DMS114 treated with DMSO at 0.1 percent for 48 hours (cell line): ENCODE measurements around the gene ZNF853.
"Not testable (repeated sequence)": the region's sequence is repeated elsewhere in the genome, so short reads cannot be mapped to it uniquely, and the experiment has no call there.

Experiments
- DNase-seq: peaks from one replicate; lab custom pipeline; 2025; ENCODE audit not compliant: unreplicated experiment; lab: John Stamatoyannopoulos, UW

The ZNF853 gene

GRCh38 chr7:6651851-6652445 is 36.5 kb downstream of the ZNF853 start:
- DNase-seq = no peak

- DNase-seq = no peak
These were observed 37.1 kb downstream of the ZNF853 start for GRCh38 chr7:6652446-6653011.

DNA sequence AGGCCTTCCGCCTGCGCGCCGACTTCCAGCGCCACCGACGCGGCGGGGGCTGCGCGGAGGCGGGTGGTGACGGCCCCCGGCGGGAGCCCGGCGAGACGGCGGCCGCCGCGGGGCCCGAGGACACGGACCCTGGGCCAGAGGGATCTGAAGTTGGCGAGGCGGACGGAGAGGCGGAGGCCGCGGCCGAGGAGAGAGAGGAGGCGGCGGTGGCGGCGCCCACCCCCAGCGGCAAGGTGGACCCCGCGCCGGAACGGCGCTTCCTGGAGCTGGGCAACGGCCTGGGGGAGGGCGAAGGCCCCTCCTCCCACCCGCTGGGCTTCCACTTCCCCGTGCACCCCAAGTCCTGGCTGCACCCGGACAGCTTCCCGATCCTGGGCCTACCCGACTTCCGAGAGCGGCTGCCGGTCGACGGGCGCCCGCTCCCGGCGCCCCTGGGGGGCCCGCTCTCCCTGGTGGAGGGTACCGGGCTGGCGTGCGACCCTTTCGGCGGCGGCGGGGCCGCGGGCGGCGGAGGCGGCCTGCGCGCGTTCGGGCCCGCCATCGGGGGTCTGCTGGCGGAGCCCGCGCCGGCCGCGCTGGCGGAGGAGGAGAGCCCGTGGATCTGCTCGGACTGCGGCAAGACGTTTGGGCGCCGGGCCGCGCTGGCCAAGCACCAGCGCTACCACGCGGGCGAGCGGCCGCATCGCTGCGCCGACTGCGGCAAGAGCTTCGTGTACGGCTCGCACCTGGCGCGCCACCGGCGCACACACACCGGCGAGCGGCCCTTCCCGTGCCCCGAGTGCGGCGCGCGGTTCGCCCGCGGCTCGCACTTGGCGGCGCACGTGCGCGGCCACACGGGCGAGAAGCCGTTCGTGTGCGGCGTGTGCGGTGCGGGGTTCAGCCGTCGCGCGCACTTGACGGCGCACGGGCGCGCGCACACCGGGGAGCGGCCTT is 37.9 kb downstream of the ZNF853 start:
- no peak for DNase-seq

- no peak for DNase-seq
These were observed 38.9 kb downstream of the ZNF853 start for GRCh38 chr7:6654113-6654841.

- DNase-seq = no peak
These were observed 39.6 kb downstream of the ZNF853 start for GRCh38 chr7:6654842-6655610.

- no peak for DNase-seq
These were observed 40.4 kb downstream of the ZNF853 start for GRCh38 chr7:6655636-6656385.

DNA sequence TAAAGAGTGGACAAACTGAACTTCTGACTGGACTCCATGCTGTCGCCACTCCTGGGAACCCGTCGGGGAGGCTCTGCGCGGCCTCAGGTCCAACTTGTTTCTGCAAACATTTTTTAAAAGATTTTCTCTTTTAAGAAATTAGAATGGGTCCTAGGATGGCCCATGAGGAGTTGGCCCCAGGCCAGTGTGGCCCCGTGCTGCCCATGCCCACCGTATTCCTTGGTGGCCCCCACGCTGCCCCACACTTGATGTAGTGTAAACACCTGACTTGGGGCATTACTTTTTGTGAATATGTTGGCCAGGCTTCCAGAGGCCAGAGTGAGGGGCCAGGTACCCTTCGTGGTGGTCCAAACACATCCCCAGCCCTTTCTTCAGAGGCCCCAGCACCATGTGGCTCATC is 41.0 kb downstream of the ZNF853 start:
- no peak for DNase-seq

- no peak for DNase-seq
These were observed 43.4 kb downstream of the ZNF853 start for GRCh38 chr7:6658618-6659345.

DNA sequence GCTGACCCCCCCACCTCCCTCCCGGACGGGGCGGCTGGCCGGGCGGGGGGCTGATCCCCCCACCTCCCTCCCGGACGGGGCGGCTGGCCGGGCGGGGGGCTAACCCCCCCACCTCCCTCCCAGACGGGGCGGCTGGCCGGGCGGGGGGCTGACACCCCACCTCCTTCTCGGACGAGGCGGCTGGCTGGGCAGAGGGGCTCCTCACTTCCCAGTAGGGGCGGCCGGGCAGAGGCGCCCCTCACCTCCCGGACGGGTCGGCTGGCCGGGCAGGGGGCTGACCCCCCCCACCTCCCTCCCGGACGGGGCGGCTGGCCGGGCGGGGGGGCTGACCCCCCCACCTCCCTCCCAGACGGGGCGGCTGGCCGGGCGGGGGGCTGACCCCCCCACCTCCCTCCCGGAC is 55.4 kb downstream of the ZNF853 start:
- DNase-seq = not testable (repeated sequence)
